Nephron (organoid): ENCODE data around the gene ZNF638.

Experiments used
- H3K27ac Mint-ChIP-seq, 3 experiments: 2 replicates each; pipeline ENCODE4 v1.8.0; 2020; ENCODE audit warnings: mixed read lengths in 3 of 3, mild to moderate bottlenecking in 2 of 3, moderate library complexity in 1 of 3
- H3K27me3 Mint-ChIP-seq: 2 replicates; pipeline ENCODE4 v1.8.0; 2021; ENCODE audit warnings: low read depth, mild to moderate bottlenecking, moderate library complexity, mixed read lengths
- H3K36me3 Mint-ChIP-seq: 2 replicates; pipeline ENCODE4 v1.8.0; 2020; ENCODE audit warnings: low read depth, mixed read lengths
- H3K4me1 Mint-ChIP-seq: 2 replicates; pipeline ENCODE4 v1.8.0; 2020; ENCODE audit warnings: mixed read lengths
- H3K4me3 Mint-ChIP-seq, 3 experiments: 2 replicates each; pipeline ENCODE4 v1.8.0; 2020; ENCODE audit warnings: mild to moderate bottlenecking in 3 of 3, mixed read lengths in 3 of 3, moderate library complexity in 2 of 3
- H3K9me3 Mint-ChIP-seq: 2 replicates; pipeline ENCODE4 v1.8.0; 2020; ENCODE audit warnings: mixed read lengths
- CTCF ChIP-seq, 3 experiments: fragments of 200-600 bp; sonication (generic); IDR thresholded peaks; one replicate each; pipeline ENCODE4 v1.5.0; 2021; ENCODE audit warnings: antibody characterized with exemption in 3 of 3; ENCODE audit not compliant: unreplicated experiment in 3 of 3

The ZNF638 gene

DNA sequence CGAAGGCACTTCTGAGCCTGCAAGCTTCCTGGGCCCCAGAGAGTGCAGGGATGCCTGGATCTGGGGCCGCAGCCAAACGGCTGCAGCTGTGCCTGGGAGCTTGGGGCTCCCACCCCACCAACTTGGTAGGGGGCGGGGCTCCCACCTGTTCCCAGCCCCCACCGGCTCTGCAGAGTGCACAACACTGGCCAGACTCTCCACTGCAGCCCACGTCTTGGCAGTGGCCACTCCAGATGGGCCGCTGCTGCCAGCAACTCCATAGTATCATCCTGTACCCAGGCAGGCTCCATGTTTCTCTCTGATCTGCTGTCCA lies 131.7 kb downstream of the ZNF638 start:
- H3K36me3 Mint-ChIP-seq: no peaks in the 10 kb centered on the region
- peaks cover 30% of the 10 kb centered on the region for H3K4me1 Mint-ChIP-seq
- H3K27ac Mint-ChIP-seq: no peak overlapping the region
- H3K4me3 Mint-ChIP-seq: no peak overlapping the region
- no peaks in the 10 kb centered on the region for H3K9me3 Mint-ChIP-seq
- H3K27me3 Mint-ChIP-seq: peaks cover 33% of the 10 kb centered on the region
- no peak for TF ChIP-seq CTCF (IDR thresholded peaks at IDR 0.05; ENCODE audit: unreplicated experiment in 3 of 3)

- TF ChIP-seq CTCF (IDR thresholded peaks at IDR 0.05; ENCODE audit: unreplicated experiment in 3 of 3): no peak
- Mint-ChIP-seq H3K4me3 (no peak overlapping the region), H3K27ac (no peak overlapping the region)
Measured at GRCh38 chr2:71464389-71464788, 132.8 kb downstream of the ZNF638 start.

GRCh38 chr2:71465356-71465755 lies 133.8 kb downstream of the ZNF638 start:
- no peaks in the 10 kb centered on the region for H3K36me3 Mint-ChIP-seq
- TF ChIP-seq CTCF (IDR thresholded peaks at IDR 0.05; ENCODE audit: unreplicated experiment in 3 of 3): no peak
- H3K27me3 Mint-ChIP-seq: peaks cover 51% of the 10 kb centered on the region
- H3K4me3 Mint-ChIP-seq: no peak overlapping the region
- no peaks in the 10 kb centered on the region for H3K9me3 Mint-ChIP-seq
- peaks cover 45% of the 10 kb centered on the region for H3K4me1 Mint-ChIP-seq
- H3K27ac Mint-ChIP-seq: no peak overlapping the region

More at GRCh38 chr2:71464389-71464788, 132.8 kb downstream of the ZNF638 start:
- Mint-ChIP-seq H3K27me3 (peaks cover 43% of the 10 kb centered on the region), H3K9me3 (no peaks in the 10 kb centered on the region), H3K36me3 (no peaks in the 10 kb centered on the region), H3K4me1 (peaks cover 41% of the 10 kb centered on the region)

GRCh38 chr2:71465961-71466300 lies 134.3 kb downstream of the ZNF638 start:
- Mint-ChIP-seq H3K27ac (no peak overlapping the region), H3K4me3 (no peak overlapping the region), H3K4me1 (peaks cover 41% of the 10 kb centered on the region), H3K36me3 (no peaks in the 10 kb centered on the region), H3K27me3 (peaks cover 51% of the 10 kb centered on the region), H3K9me3 (no peaks in the 10 kb centered on the region)
- no peak for TF ChIP-seq CTCF (IDR thresholded peaks at IDR 0.05; ENCODE audit: unreplicated experiment in 3 of 3)

DNA sequence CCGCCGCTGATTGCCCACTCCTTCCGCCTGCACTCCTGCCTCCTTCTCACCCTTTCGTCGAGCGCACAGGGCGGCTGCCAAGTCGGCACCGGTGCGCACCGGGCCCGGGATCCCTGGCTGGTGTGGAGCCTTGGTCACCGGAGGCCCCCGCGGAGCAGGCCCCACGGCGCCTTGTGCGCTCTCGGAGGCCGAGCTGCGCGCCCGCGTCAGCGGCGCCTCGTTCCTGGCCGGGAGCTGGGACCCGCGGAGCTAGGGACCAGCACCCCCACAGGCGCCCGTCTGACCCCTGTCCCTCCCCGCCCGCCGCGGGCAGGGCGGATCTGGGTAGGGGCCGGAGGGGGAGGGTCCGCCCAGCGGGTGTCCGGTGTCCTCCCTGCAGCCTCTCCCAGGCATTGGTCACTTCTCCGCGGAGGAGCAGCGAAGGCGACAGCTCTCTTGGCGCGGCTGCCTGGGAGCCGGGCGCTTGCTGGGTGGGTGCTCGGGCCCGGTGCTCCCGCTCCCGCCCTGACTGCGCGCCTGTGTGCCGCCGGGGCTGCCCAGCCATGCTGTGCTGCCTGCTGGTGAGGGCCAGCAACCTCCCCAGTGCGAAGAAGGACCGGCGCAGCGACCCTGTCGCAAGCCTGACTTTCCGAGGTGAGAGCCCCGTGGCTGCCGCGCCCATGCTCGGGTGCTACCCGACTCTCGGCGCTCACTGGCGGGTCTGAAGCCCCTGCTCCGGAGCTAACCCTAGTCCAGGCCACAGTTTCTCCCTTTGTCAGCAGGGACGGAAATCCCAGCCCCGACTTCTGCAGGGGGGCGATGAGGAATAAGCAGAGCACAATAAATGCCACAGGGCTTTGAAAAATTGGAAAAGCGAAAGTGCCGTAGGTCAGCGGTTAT lies 135.0 kb downstream of the ZNF638 start:
- TF ChIP-seq CTCF (IDR thresholded peaks at IDR 0.05; ENCODE audit: unreplicated experiment in 3 of 3): no peak
- H3K4me1 Mint-ChIP-seq: peaks cover 35% of the 10 kb centered on the region
- H3K4me3 Mint-ChIP-seq: peak overlapping the region; percentile 71 to 83 (median 80)
- peaks cover 49% of the 10 kb centered on the region for H3K27me3 Mint-ChIP-seq
- no peak overlapping the region for H3K27ac Mint-ChIP-seq
- H3K9me3 Mint-ChIP-seq: no peaks in the 10 kb centered on the region
- H3K36me3 Mint-ChIP-seq: no peaks in the 10 kb centered on the region
